Right lobe of liver (tissue), 6 donors: Measurements from ENCODE around the gene RBM33. TPM values are rescaled to one million over a fixed set of nuclear protein-coding genes. Genes with fewer than 3 reads are reported as not detected.

ENCODE experiments used
- ATAC-seq, 4 donors: fragments of 200-7000 bp; cut with Tn5 transposase; one replicate each; pipeline ENCODE4 v1.9.1; 2020; ENCODE audit warnings: mild to moderate bottlenecking in 4 of 4, moderate library complexity in 4 of 4
- DNase-seq, 3 donors: peaks; one replicate each; pipeline ENCODE4 v3.0.0-alpha.2; 2020
- H3K27ac ChIP-seq, 3 donors: fragments of 200-600 bp; one replicate each; pipeline ENCODE4 v1.8.0; 2022
- H3K27me3 ChIP-seq, 2 donors: fragments of 200-600 bp; one replicate each; pipeline ENCODE4 v1.8.0; 2022
- H3K36me3 ChIP-seq, 4 donors: fragments of 200-600 bp; sonication (generic) in 1 of 4; one replicate each; pipeline versions ENCODE4 v1.5.1 to v1.8.0; 2017 to 2022; ENCODE audit warnings: control low read depth in 1 of 4
- H3K4me1 ChIP-seq, 4 donors: fragments of 200-600 bp; sonication (generic) in 1 of 4; one replicate each; pipeline versions ENCODE4 v1.5.1 to v1.8.0; 2017 to 2022; ENCODE audit warnings: control low read depth in 1 of 4
- H3K4me3 ChIP-seq, 3 donors: fragments of 200-600 bp; one replicate each; pipeline ENCODE4 v1.8.0; 2022
- H3K9me3 ChIP-seq, 4 donors: fragments of 200-600 bp; sonication (generic) in 1 of 4; one replicate each; pipeline versions ENCODE4 v1.5.1 to v1.8.0; 2017 to 2022; ENCODE audit warnings: control low read depth in 1 of 4
- CTCF ChIP-seq, 4 donors: fragments of 200-600 bp in 3 of 4; fragments of 450-650 bp in 1 of 4; IDR thresholded peaks; one replicate each; pipeline versions ENCODE4 v1.5.1 to v1.8.0; 2016 to 2022; ENCODE audit warnings: antibody characterized with exemption in 4 of 4, mild to moderate bottlenecking in 2 of 4
- POLR2A ChIP-seq: fragments of 450-650 bp; IDR thresholded peaks from one replicate; pipeline ENCODE4 v1.6.1; 2017; ENCODE audit warnings: antibody characterized with exemption, mild to moderate bottlenecking
- WGBS: methylation state at CpG from one replicate; pipeline ENCODE4 v1.1.6; 2018; ENCODE audit warnings: low coverage, low lambda C conversion rate; ENCODE audit not compliant: insufficient coverage; ENCODE audit errors: missing lambda C conversion rate; 5-methylcytosine and 5-hydroxymethylcytosine counted together
- intact Hi-C, 2 donors: fragments of 100-400 bp; cut with DNase I; formaldehyde crosslinking; loops; one replicate each; pipeline versions ENCODE4 v1.11.2 to v1.14.1; 2022
- total RNA-seq, 6 experiments: library from RNA; depleted of rRNA in 2 of 6; stranded (reverse); fragments of >200 nt in 2 of 6; fragmentation: NEBNext Ultra II Directional in 3 of 6; extraction: Animal tissue kit (Norgen Biotek cat#: 25700) in 3 of 6; gene quantifications; one replicate each; pipeline versions ENCODE4 v1.1.0 to v1.2.4, GENCODE V29; 2016 to 2023
- donor health status: DM: no; HTN: yes; CAD: no.
- donor health status: DM: no; HTN: no; CAD: no.
- donor health status: DM: no; HTN: no; CAD: no.
- donor health status: DM: no; HTN: yes; CAD: no.
- donor health status: DM: no; HTN: yes; CAD: no.

The RBM33 gene
- total RNA-seq, 6 experiments from 2014 or later = 24.9 to 55.1 (median 32.0) TPM

GRCh38 chr7:155676052-155676451 lies 31.6 kb downstream of the RBM33 start:
- Histone ChIP-seq H3K27ac (no peak overlapping the region), H3K4me3 (no peak overlapping the region), H3K36me3 (peaks cover 0 to 17% (median 7%) of the 10 kb centered on the region in 4 donors), H3K27me3 (no peaks in the 10 kb centered on the region), H3K4me1 (peaks cover 0 to 15% (median 6%) of the 10 kb centered on the region in 4 donors), H3K9me3 (no peaks in the 10 kb centered on the region)
- no peak for TF ChIP-seq POLR2A
- no peak for TF ChIP-seq CTCF (IDR thresholded peaks at IDR 0.05)
- 76% methylated on average over 8 of the region's 8 CpGs for WGBS
- intact Hi-C loops = no loop called here
- ATAC-seq (peak in 2 of 4 donors; percentile 18 to 48), DNase-seq (no peak)

DNA sequence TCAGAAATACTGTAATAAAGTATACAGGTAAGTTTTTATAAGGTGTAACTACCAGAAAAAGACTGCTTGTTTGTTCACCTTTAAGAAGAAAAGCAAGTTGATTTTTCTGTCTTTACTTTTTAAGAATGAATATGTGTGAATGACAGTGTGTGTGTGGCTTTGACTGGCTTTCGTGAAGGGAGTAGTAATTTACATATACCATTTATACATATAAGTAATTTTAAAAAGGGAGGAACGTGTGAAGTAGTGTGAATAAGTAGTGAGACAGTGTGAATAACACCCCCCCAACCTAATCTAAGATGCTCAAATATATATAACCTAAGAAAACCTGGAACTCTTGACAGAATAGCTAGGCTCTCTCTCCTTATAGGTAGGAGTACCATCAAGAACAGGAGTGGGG lies 33.2 kb downstream of the RBM33 start:
- Histone ChIP-seq H3K9me3 (no peaks in the 10 kb centered on the region), H3K27ac (no peak overlapping the region), H3K4me3 (no peak overlapping the region), H3K36me3 (peaks cover 0 to 22% (median 8%) of the 10 kb centered on the region in 4 donors), H3K27me3 (no peaks in the 10 kb centered on the region), H3K4me1 (peaks cover 0 to 27% (median 11%) of the 10 kb centered on the region in 4 donors)
- TF ChIP-seq CTCF (IDR thresholded peaks at IDR 0.05) (no peak), POLR2A (no peak)
- WGBS = 67% methylated on average over 2 of the region's 2 CpGs
- intact Hi-C loops = no loop called here
- ATAC-seq (no peak), DNase-seq (no peak)

- DNase-seq (no peak), ATAC-seq (no peak)
- Histone ChIP-seq H3K9me3 (no peaks in the 10 kb centered on the region), H3K4me1 (peaks cover 0 to 41% (median 17%) of the 10 kb centered on the region in 4 donors), H3K4me3 (no peak overlapping the region), H3K27ac (no peak overlapping the region), H3K36me3 (peaks cover 0 to 21% (median 8%) of the 10 kb centered on the region in 4 donors), H3K27me3 (no peaks in the 10 kb centered on the region)
- TF ChIP-seq CTCF (IDR thresholded peaks at IDR 0.05) = no peak
- no peak for TF ChIP-seq POLR2A
- intact Hi-C loops = no loop called here
- 82% methylated on average over 2 of the region's 3 CpGs for WGBS
These were observed 35.7 kb downstream of the RBM33 start for GRCh38 chr7:155680124-155680523.

GRCh38 chr7:155680864-155681263 lies 36.4 kb downstream of the RBM33 start:
- H3K4me1 ChIP-seq = peaks cover 0 to 41% (median 17%) of the 10 kb centered on the region in 4 donors
- ATAC-seq = no peak
- H3K27me3 ChIP-seq = no peaks in the 10 kb centered on the region
- TF ChIP-seq CTCF (IDR thresholded peaks at IDR 0.05) = no peak
- TF ChIP-seq POLR2A = no peak
- intact Hi-C loops = no loop called here
- H3K9me3 ChIP-seq = no peaks in the 10 kb centered on the region
- DNase-seq = no peak
- H3K36me3 ChIP-seq = peaks cover 0 to 23% (median 8%) of the 10 kb centered on the region in 4 donors
- 51% methylated on average over 2 of the region's 2 CpGs for WGBS
- no peak overlapping the region for H3K27ac ChIP-seq
- H3K4me3 ChIP-seq = no peak overlapping the region

DNA sequence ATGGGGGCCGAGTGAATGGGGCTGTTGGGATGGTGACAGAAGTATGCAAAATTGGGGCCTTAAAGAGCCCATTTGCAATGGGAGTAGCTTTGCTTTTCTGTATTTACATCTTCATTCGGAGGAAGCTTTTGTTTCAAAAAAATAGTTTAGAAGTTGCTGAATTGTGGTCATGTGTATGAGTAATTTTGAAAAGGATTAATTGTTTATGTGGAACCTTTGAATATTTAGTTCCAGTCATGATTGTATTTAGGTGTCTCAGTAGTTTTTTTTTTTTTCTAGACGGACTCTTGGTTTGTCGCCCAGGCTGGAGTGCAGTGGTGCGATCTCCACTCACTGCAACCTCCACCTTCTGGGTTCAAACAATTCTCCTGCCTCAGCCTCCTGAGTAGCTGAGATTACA lies 37.2 kb downstream of the RBM33 start:
- WGBS = 73% methylated on average over 3 of the region's 5 CpGs
- TF ChIP-seq POLR2A (no peak), CTCF (IDR thresholded peaks at IDR 0.05) (no peak)

More for the DNA sequence above, 37.2 kb downstream of the RBM33 start:
- ATAC-seq (no peak), DNase-seq (no peak)
- H3K27me3 ChIP-seq = no peaks in the 10 kb centered on the region
- no peak overlapping the region for H3K4me3 ChIP-seq
- H3K4me1 ChIP-seq = peaks cover 0 to 41% (median 16%) of the 10 kb centered on the region in 4 donors
- H3K36me3 ChIP-seq = peaks cover 0 to 23% (median 8%) of the 10 kb centered on the region in 4 donors
- no peaks in the 10 kb centered on the region for H3K9me3 ChIP-seq
- intact Hi-C loops = no loop called here
- H3K27ac ChIP-seq = peak overlapping the region in 2 of 3 donors; percentile 36 to 41
